Osteoblast (primary cell): Measurements from ENCODE around the gene NOC4L. TPM values are rescaled to one million over a fixed set of nuclear protein-coding genes. Genes with fewer than 3 reads are reported as not detected.

Experiments
- DNase-seq: peaks from one replicate; pipeline ENCODE4 v3.0.0; 2011; ENCODE audit warnings: low spot score, mixed read lengths; ENCODE audit not compliant: insufficient read length; ENCODE audit errors: missing footprints
- H2AFZ ChIP-seq: 2 replicates; pipeline ENCODE4 v1.6.0; 2011; ENCODE audit warnings: mild to moderate bottlenecking, low read length
- H3K27ac ChIP-seq: 2 replicates; pipeline ENCODE4 v1.5.1; 2011; ENCODE audit warnings: mild to moderate bottlenecking, low read depth, low read length, moderate library complexity
- H3K27me3 ChIP-seq: 2 replicates; pipeline ENCODE4 v1.6.0; 2012; ENCODE audit warnings: mild to moderate bottlenecking, control low read depth, inconsistent platforms, low read length, moderate library complexity; ENCODE audit not compliant: insufficient read depth
- H3K36me3 ChIP-seq: 2 replicates; pipeline ENCODE4 v1.5.1; 2011; ENCODE audit warnings: mild to moderate bottlenecking, low read length, control low read depth, moderate library complexity; ENCODE audit not compliant: insufficient read depth
- H3K4me1 ChIP-seq: 2 replicates; pipeline ENCODE4 v1.5.1; 2011; ENCODE audit warnings: mild to moderate bottlenecking, low read length, control low read depth, moderate library complexity; ENCODE audit not compliant: insufficient read depth
- H3K4me2 ChIP-seq: 2 replicates; pipeline ENCODE4 v1.6.0; 2011; ENCODE audit warnings: mild to moderate bottlenecking, low read length; ENCODE audit not compliant: insufficient read depth
- H3K4me3 ChIP-seq: fragments of 200-600 bp; sonication (generic); 3 replicates; pipeline ENCODE4 v1.5.1; 2012; ENCODE audit warnings: mild to moderate bottlenecking, low read length, inconsistent platforms; ENCODE audit not compliant: insufficient read depth
- H3K79me2 ChIP-seq: 2 replicates; pipeline ENCODE4 v1.6.0; 2012; ENCODE audit warnings: mild to moderate bottlenecking, low read length, control low read depth, inconsistent platforms; ENCODE audit not compliant: insufficient read depth
- H3K9me3 ChIP-seq: 2 replicates; pipeline ENCODE4 v1.5.1; 2011; ENCODE audit warnings: low read depth, low read length, control low read depth
- H4K20me1 ChIP-seq: 2 replicates; pipeline ENCODE4 v1.6.0; 2012; ENCODE audit warnings: mild to moderate bottlenecking, low read length, control low read depth; ENCODE audit not compliant: insufficient read depth
- total RNA-seq: library from RNA; depleted of rRNA; stranded (reverse); fragments of >200 nt; gene quantifications from 2 replicates; pipeline ENCODE4 v1.2.3, GENCODE V29; 2012
- TF ChIP-seq, protein P1 (sequence below): IDR thresholded peaks from 2 replicates; pipeline ENCODE4 v1.5.1; 2011; ENCODE audit warnings: mild to moderate bottlenecking, low read depth, low read length, moderate library complexity; ENCODE audit errors: extremely low read depth

Gene NOC4L
- total RNA-seq, 1 donor = 11.2 TPM

DNA sequence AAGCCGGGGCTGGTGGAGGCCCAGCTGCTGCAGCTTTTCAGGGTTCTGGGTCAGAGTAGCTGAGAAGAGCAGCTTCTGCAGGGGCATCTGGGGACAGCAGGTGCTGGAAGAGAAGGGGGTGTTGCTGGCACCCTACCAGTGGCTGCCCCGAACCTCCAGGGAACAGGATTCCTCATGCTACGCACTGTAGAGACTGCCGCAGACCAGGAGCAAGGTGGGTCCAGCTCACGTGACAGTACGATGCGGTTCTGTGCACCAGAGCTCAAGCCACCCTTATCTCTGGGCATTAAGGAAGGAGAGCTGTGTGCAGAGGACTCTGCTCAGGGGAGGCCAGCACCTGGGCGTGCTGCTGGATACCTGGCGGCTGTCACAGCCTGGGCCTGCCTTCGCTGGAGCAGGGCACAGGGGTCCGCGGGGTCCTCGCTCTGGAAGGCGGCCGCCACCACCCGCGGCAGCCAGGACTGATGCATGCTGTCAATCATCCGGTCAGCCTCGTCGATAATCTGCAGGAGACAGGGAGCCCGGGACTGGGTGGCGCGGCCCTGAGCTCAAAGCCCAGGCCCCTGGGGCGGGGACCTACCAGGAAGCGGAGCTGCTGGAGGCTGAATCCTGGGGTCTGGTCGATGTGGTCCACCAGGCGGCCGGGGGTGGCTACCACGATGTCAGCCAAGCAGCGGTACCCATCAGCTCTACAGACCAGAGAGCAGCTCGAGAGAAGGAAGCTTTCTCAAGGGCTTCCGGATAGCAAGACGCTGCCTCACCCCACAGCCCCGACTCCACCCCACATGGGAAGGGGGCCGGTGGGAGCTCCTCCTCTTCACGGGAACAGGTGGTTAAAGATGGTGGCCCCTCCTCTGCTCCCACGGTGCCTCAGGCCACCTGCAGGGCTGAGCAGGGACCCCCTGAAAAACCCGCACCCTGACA is 3.1 kb upstream of the NOC4L start:
- Histone ChIP-seq H3K4me1 (peaks cover 25% of the 10 kb centered on the region), H4K20me1 (peaks cover 20% of the 10 kb centered on the region), H3K79me2 (peaks cover 38% of the 10 kb centered on the region), H3K9me3 (no peaks in the 10 kb centered on the region), H3K27ac (no peak overlapping the region), H2AFZ (no peak overlapping the region), H3K27me3 (no peaks in the 10 kb centered on the region), H3K4me3 (no peak overlapping the region), H3K4me2 (no peak overlapping the region), H3K36me3 (peaks cover 31% of the 10 kb centered on the region)
- TF ChIP-seq, protein P1, sequence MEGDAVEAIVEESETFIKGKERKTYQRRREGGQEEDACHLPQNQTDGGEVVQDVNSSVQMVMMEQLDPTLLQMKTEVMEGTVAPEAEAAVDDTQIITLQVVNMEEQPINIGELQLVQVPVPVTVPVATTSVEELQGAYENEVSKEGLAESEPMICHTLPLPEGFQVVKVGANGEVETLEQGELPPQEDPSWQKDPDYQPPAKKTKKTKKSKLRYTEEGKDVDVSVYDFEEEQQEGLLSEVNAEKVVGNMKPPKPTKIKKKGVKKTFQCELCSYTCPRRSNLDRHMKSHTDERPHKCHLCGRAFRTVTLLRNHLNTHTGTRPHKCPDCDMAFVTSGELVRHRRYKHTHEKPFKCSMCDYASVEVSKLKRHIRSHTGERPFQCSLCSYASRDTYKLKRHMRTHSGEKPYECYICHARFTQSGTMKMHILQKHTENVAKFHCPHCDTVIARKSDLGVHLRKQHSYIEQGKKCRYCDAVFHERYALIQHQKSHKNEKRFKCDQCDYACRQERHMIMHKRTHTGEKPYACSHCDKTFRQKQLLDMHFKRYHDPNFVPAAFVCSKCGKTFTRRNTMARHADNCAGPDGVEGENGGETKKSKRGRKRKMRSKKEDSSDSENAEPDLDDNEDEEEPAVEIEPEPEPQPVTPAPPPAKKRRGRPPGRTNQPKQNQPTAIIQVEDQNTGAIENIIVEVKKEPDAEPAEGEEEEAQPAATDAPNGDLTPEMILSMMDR = no peak
- peak; percentile 67 for DNase-seq

DNA sequence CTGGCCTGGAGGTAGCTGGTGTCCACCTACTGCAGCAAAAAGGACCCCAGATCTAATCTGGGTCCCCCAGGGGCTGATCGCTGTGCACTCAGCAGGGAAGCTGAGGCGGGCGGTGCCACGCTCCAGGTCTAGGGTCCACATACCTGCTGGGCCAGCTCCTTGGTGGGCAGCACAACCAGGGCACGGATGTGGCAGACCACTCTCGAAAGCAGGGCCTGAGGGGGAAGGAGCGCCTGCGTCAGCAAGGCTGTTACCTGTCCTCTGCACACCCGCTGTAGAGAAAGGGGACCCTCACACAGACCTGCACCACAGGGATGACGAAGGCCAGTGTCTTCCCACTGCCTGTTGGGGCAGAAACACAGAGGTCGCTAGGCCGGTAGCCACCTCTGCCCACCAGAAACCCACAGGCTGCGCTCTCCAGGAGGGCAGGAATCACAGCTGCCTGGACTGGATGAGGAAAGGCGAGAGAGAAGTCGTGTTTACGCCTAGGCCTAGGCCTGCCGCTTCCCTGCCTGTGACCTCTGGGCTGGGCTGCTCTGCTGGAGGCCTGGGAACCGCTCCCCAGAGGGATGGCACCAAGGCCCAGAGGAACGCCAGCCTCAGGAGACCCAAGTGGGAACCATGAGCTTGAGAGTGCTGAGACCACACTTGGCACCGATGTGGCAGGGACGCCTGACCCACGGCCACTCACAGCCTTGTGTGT is 2.1 kb upstream of the NOC4L start:
- Histone ChIP-seq H3K4me2 (no peak overlapping the region), H2AFZ (no peak overlapping the region), H4K20me1 (peaks cover 25% of the 10 kb centered on the region), H3K27ac (no peak overlapping the region), H3K36me3 (peaks cover 31% of the 10 kb centered on the region), H3K9me3 (no peaks in the 10 kb centered on the region), H3K4me3 (no peak overlapping the region), H3K27me3 (no peaks in the 10 kb centered on the region), H3K4me1 (peaks cover 21% of the 10 kb centered on the region), H3K79me2 (peaks cover 45% of the 10 kb centered on the region)
- peak; percentile 73 for DNase-seq
- TF ChIP-seq, protein P1 = no peak

DNA sequence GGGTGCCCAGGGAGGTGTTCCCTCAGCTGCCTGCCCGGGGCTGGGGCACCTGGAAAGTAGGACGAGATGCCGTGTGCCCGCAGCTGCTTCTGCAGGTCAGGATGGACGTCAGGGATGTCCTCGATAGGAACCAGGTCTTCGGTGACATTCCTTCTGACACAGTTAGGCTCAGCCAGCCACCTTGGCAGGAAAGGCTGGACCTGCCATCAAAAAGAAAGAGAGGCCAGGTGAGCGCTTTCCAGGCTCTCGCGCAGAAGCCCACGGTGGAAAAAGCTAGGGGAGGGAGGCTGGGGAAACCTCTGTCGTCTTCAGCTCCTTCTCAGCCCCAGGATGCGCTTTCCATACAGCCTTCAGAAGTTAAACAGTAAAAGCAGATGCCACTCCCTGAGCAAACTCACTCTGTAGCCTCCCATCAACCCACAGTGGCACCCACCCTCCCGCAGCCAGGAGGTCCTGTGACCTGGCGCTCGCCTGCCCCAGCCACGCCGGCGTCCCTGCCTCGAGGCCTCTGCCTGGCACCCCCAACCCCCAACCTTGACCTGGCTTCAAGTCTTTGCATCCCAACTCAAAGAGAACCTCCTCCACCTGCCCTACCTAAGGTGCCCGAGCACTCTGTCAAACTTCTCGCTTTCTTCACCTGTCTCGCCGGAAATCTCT is 1.4 kb upstream of the NOC4L start:
- no peaks in the 10 kb centered on the region for H3K9me3 ChIP-seq
- H3K27me3 ChIP-seq = no peaks in the 10 kb centered on the region
- peak; percentile 69 for DNase-seq
- H4K20me1 ChIP-seq = peaks cover 25% of the 10 kb centered on the region
- H3K27ac ChIP-seq = peak overlapping the region; percentile 28
- H3K36me3 ChIP-seq = peaks cover 31% of the 10 kb centered on the region
- peak overlapping the region; percentile 92 for H3K4me3 ChIP-seq
- no peak overlapping the region for H2AFZ ChIP-seq
- H3K4me2 ChIP-seq = peak overlapping the region; percentile 92
- H3K4me1 ChIP-seq = peaks cover 16% of the 10 kb centered on the region
- TF ChIP-seq, protein P1 = no peak
- peaks cover 50% of the 10 kb centered on the region for H3K79me2 ChIP-seq
